ENCODE measurements around the gene SETBP1.

- TF ChIP-seq CTCF (tag by site-specific recombination; IDR thresholded peaks at IDR 0.05) = no peak
- no peak for TF ChIP-seq GLI4 (tag by site-specific recombination; IDR thresholded peaks at IDR 0.05)
- no peak for TF ChIP-seq ZNF311 (tag by site-specific recombination; IDR thresholded peaks at IDR 0.05; ENCODE audit: borderline replicate concordance)
- TF ChIP-seq ZNF596 (tag by site-specific recombination; IDR thresholded peaks at IDR 0.05) = no peak
- TF ChIP-seq TCF7L2 (IDR thresholded peaks at IDR 0.05; ENCODE audit: borderline replicate concordance, low read depth, low read length) = no peak
- TF ChIP-seq ZBTB8A (tag by site-specific recombination; IDR thresholded peaks at IDR 0.05) = no peak
- no peak for TF ChIP-seq ZNF449 (tag by site-specific recombination; IDR thresholded peaks at IDR 0.05)
- no peak for TF ChIP-seq ZNF274 (IDR thresholded peaks at IDR 0.05; ENCODE audit: low read length)
- TF ChIP-seq ZNF274 (tag by site-specific recombination; IDR thresholded peaks at IDR 0.05; ENCODE audit: borderline replicate concordance) = no peak
- no peak for TF ChIP-seq ZNF426 (tag by site-specific recombination; IDR thresholded peaks at IDR 0.05)
- TF ChIP-seq ZNF76 (tag by site-specific recombination; IDR thresholded peaks at IDR 0.05; ENCODE audit: borderline replicate concordance, low read depth) = no peak
- no peak for TF ChIP-seq KLF1 (tag by site-specific recombination; IDR thresholded peaks at IDR 0.05)
- TF ChIP-seq ZNF350 (tag by site-specific recombination; IDR thresholded peaks at IDR 0.05) = no peak
- no peak for TF ChIP-seq ZNF169 (tag by site-specific recombination; IDR thresholded peaks at IDR 0.05)
Measured at GRCh38 chr18:44715842-44716241, 35.2 kb downstream of the SETBP1 start.
